ENCODE measurements around the gene RTKN2. TPM values are rescaled to one million over a fixed set of nuclear protein-coding genes. Genes with fewer than 3 reads are reported as not detected.

Gene RTKN2
- total RNA-seq, 4 donors from 2014 or later: 0.30 TPM; not detected in 3

DNA sequence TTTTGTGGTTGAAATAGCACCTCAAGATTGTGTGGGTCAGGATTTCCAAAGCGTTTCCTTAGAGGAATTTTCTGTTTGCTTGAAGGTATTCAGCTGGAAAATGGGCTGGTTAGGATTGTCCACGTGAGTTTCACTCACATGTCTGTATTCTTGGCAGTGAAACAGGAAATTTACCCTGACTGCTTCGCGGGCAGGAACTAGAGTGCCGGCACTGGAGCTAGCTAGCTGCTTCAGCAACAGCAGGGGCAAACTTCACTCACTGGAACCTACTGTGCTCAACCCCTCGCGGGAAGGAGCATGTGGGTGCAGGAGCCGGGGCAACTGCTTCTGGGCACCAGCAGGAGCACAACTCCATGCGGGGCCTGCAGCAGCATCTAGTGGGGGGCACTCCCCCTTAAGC is 38.0 kb upstream of the RTKN2 start:
- WGBS, 2 donors: 64 to 83% methylated on average over 9 of the region's 9 CpGs
- Histone ChIP-seq H3K4me1 (no peaks in the 10 kb centered on the region), H3K4me3 (no peak overlapping the region), H3K27me3 (no peaks in the 10 kb centered on the region), H3K36me3 (no peaks in the 10 kb centered on the region), H3K9me3 (no peaks in the 10 kb centered on the region), H3K27ac (no peak overlapping the region)
- DNase-seq (ENCODE audit: low spot score in 2 of 2): no peak
- TF ChIP-seq, protein P1, sequence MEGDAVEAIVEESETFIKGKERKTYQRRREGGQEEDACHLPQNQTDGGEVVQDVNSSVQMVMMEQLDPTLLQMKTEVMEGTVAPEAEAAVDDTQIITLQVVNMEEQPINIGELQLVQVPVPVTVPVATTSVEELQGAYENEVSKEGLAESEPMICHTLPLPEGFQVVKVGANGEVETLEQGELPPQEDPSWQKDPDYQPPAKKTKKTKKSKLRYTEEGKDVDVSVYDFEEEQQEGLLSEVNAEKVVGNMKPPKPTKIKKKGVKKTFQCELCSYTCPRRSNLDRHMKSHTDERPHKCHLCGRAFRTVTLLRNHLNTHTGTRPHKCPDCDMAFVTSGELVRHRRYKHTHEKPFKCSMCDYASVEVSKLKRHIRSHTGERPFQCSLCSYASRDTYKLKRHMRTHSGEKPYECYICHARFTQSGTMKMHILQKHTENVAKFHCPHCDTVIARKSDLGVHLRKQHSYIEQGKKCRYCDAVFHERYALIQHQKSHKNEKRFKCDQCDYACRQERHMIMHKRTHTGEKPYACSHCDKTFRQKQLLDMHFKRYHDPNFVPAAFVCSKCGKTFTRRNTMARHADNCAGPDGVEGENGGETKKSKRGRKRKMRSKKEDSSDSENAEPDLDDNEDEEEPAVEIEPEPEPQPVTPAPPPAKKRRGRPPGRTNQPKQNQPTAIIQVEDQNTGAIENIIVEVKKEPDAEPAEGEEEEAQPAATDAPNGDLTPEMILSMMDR (IDR thresholded peaks at IDR 0.05): no peak
- TF ChIP-seq POLR2A (IDR thresholded peaks at IDR 0.05) (no peak), EP300 (IDR thresholded peaks at IDR 0.05) (no peak)

DNA sequence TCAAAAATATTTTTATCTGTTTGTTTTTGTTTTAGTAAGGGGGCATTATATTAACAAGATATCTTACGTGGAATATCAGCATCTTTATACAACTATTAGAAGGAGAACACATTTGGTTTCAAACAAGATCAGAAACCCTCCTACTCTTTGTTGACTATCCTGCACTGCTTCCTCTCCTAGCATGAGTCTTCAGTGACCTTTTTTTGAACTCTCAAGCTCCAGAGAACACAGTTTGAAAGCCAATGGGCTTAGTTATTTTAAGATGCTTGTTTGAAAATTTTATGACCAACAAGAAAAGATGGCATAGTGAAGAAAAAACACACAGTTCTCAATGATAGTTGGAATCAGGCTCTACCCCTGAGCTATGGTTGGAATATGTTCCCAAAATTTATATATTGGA is 37.2 kb upstream of the RTKN2 start:
- Histone ChIP-seq H3K4me3 (no peak overlapping the region), H3K36me3 (no peaks in the 10 kb centered on the region), H3K9me3 (no peaks in the 10 kb centered on the region), H3K27me3 (no peaks in the 10 kb centered on the region), H3K4me1 (no peaks in the 10 kb centered on the region), H3K27ac (no peak overlapping the region)
- TF ChIP-seq EP300 (IDR thresholded peaks at IDR 0.05): no peak
- TF ChIP-seq, protein P1 (IDR thresholded peaks at IDR 0.05): no peak
- no peak for TF ChIP-seq POLR2A (IDR thresholded peaks at IDR 0.05)
- no peak for DNase-seq (ENCODE audit: low spot score in 2 of 2)
- WGBS, 2 donors: 50 to 70% methylated on average over 1 of the region's 1 CpG

DNA sequence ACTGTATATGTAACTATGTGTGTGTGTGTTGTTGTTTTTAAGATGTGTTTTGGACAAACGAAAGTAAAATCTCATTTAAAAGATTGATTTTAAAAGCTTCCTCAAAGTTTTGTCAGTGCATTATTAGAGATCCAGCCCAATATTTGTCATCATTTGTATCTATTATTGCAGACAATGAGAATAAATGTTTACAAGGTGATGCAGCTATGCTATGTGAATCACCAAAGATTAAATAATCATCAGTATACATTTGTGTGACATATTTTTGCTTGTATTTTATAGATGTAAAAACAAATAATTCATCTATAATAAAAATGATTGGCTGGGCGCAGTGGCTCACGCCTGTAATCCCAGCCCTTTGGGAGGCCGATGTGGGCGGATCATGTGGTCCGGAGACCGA is 35.3 kb upstream of the RTKN2 start:
- Histone ChIP-seq H3K9me3 (no peaks in the 10 kb centered on the region), H3K4me1 (no peaks in the 10 kb centered on the region), H3K27me3 (no peaks in the 10 kb centered on the region), H3K27ac (no peak overlapping the region), H3K4me3 (no peak overlapping the region), H3K36me3 (no peaks in the 10 kb centered on the region)
- no peak for TF ChIP-seq POLR2A (IDR thresholded peaks at IDR 0.05)
- TF ChIP-seq EP300 (IDR thresholded peaks at IDR 0.05): no peak
- TF ChIP-seq, protein P1 (IDR thresholded peaks at IDR 0.05): no peak
- WGBS, 2 donors: 95 to 97% methylated on average over 7 of the region's 7 CpGs
- no peak for DNase-seq (ENCODE audit: low spot score in 2 of 2)

DNA sequence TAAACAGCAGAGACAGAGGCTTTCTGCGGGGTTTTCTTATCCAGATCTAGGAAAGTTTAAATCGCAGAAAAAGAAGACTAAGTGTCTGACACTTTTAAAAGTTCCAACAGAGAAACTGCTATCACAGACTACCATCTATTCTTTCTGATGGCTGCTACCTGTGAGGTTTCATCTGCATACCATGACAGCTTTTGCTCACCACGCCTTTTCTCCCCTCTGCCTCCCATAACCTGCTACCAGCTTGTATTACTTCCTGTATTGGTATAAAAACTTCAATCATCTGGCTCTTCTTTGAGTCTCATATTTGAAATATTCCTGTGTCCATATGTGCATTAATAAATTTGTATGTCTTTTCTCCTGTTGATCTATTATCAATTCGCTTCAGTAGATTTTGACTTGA is 34.1 kb upstream of the RTKN2 start:
- no peak for DNase-seq (ENCODE audit: low spot score in 2 of 2)
- no peaks in the 10 kb centered on the region for H3K36me3 ChIP-seq
- WGBS, 2 donors: 92 to 95% methylated on average over 4 of the region's 4 CpGs
- no peaks in the 10 kb centered on the region for H3K27me3 ChIP-seq
- TF ChIP-seq POLR2A (IDR thresholded peaks at IDR 0.05) (no peak), EP300 (IDR thresholded peaks at IDR 0.05) (no peak)
- TF ChIP-seq, protein P1 (IDR thresholded peaks at IDR 0.05): no peak
- H3K9me3 ChIP-seq: no peaks in the 10 kb centered on the region
- H3K4me1 ChIP-seq: no peaks in the 10 kb centered on the region
- no peak overlapping the region for H3K27ac ChIP-seq
- H3K4me3 ChIP-seq: no peak overlapping the region

DNA sequence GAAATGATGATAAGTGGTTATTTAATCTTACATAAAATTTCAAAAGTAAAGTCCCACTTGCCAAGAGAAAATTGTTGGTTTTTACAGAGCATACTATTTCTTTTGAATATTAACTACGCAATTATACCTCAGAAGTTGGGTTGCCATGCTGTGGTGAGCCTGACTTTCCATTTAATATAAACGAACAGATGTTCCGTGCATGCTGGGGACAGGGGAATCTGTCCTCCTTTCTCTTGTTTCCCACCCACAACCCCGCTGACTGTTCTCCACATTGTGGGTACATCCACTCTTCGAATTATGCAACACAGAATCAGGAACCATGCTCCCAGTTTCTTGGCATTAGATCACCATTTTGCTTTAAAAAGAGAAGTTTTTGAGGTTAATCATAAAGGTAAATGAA is 29.2 kb upstream of the RTKN2 start:
- peaks cover 0 to 2% (median 0%) of the 10 kb centered on the region in 4 donors for H3K9me3 ChIP-seq
- no peaks in the 10 kb centered on the region for H3K36me3 ChIP-seq
- no peaks in the 10 kb centered on the region for H3K4me1 ChIP-seq
- TF ChIP-seq POLR2A (IDR thresholded peaks at IDR 0.05) (no peak), EP300 (IDR thresholded peaks at IDR 0.05) (no peak)
- TF ChIP-seq, protein P1 (IDR thresholded peaks at IDR 0.05): no peak
- no peaks in the 10 kb centered on the region for H3K27me3 ChIP-seq
- no peak for DNase-seq (ENCODE audit: low spot score in 2 of 2)
- WGBS, 2 donors: 73 to 74% methylated on average over 5 of the region's 5 CpGs
- no peak overlapping the region for H3K4me3 ChIP-seq
- no peak overlapping the region for H3K27ac ChIP-seq
